Left hindlimb (tissue), 1 donor: Measurements from ENCODE around the gene LPIN1.
"Not testable (repeated sequence)": the region's sequence is repeated elsewhere in the genome, so short reads cannot be mapped to it uniquely, and the experiment has no call there.

Source experiments
- DNase-seq: peaks from one replicate; pipeline ENCODE4 v3.0.0-alpha.2; 2018

Gene LPIN1

GRCh38 chr2:11813951-11814350, 67.5 kb downstream of the LPIN1 start:
- no peak for DNase-seq

- no peak for DNase-seq
Measured at GRCh38 chr2:11814979-11815510, 68.6 kb downstream of the LPIN1 start.

- DNase-seq = not testable (repeated sequence)
Measured at GRCh38 chr2:11816935-11817334, 70.5 kb downstream of the LPIN1 start.

GRCh38 chr2:11819235-11819729, 72.8 kb downstream of the LPIN1 start:
- DNase-seq = no peak

GRCh38 chr2:11820650-11821049, 74.2 kb downstream of the LPIN1 start:
- no peak for DNase-seq

- DNase-seq = no peak
Measured at GRCh38 chr2:11821705-11822104, 75.3 kb downstream of the LPIN1 start.

- not testable (repeated sequence) for DNase-seq
Measured at GRCh38 chr2:11822359-11822745, 75.9 kb downstream of the LPIN1 start.

- peak; percentile 84 for DNase-seq
Measured at GRCh38 chr2:11822746-11823451, 76.5 kb downstream of the LPIN1 start.

- no peak for DNase-seq
Measured at GRCh38 chr2:11824901-11825828, 78.7 kb downstream of the LPIN1 start.

GRCh38 chr2:11827547-11827946, 81.1 kb downstream of the LPIN1 start:
- no peak for DNase-seq

- no peak for DNase-seq
Measured at GRCh38 chr2:11828933-11829323, 82.5 kb downstream of the LPIN1 start.

- peak; percentile 75 for DNase-seq
Measured at GRCh38 chr2:11829324-11829946, 83.0 kb downstream of the LPIN1 start.

- DNase-seq = peak; percentile 94
Measured at GRCh38 chr2:11829947-11830707, 83.7 kb downstream of the LPIN1 start.

- DNase-seq = no peak
Measured at GRCh38 chr2:11830708-11831301, 84.4 kb downstream of the LPIN1 start.

- DNase-seq = no peak
Measured at GRCh38 chr2:11831415-11831814, 85.0 kb downstream of the LPIN1 start.

GRCh38 chr2:11832531-11832930, 86.1 kb downstream of the LPIN1 start:
- no peak for DNase-seq

- no peak for DNase-seq
Measured at GRCh38 chr2:11833601-11834000, 87.2 kb downstream of the LPIN1 start.

- no peak for DNase-seq
Measured at GRCh38 chr2:11835403-11835802, 89.0 kb downstream of the LPIN1 start.

- no peak for DNase-seq
Measured at GRCh38 chr2:11836647-11837219, 90.3 kb downstream of the LPIN1 start.

- no peak for DNase-seq
Measured at GRCh38 chr2:11837875-11838734, 91.7 kb downstream of the LPIN1 start.

GRCh38 chr2:11839916-11840315, 93.5 kb downstream of the LPIN1 start:
- no peak for DNase-seq
